WTC11 (cell line): ENCODE results near the gene AHRR. TPM values are rescaled to one million over a fixed set of nuclear protein-coding genes. Genes with fewer than 3 reads are reported as not detected.

Experiments
- ATAC-seq: fragments of 200-7000 bp; cut with Tn5 transposase; 2 replicates; pipeline ENCODE4 v1.10.0; 2021; ENCODE audit warnings: mild to moderate bottlenecking, moderate library complexity
- CTCF ChIA-PET: fragments of 300-600 bp; sonication (Branson Sonifier 250); formaldehyde crosslinking; loops from one replicate; lab custom pipeline; 2021; ENCODE audit warnings: antibody characterized with exemption; lab: Charles Lee
- POLR2A ChIA-PET: fragments of 350-600 bp; sonication (Branson Sonifier 250); formaldehyde crosslinking; loops from one replicate; lab custom pipeline; 2021; ENCODE audit warnings: antibody characterized with exemption; lab: Charles Lee
- DNase-seq: peaks from one replicate; pipeline ENCODE4 v3.0.0; 2021; ENCODE audit warnings: low spot score
- H3K27ac Mint-ChIP-seq: 2 replicates; pipeline ENCODE4 v1.8.0; 2021; ENCODE audit warnings: mixed read lengths
- H3K27me3 Mint-ChIP-seq: 2 replicates; pipeline ENCODE4 v1.8.0; 2021; ENCODE audit warnings: low read depth, mild to moderate bottlenecking, moderate library complexity, mixed read lengths
- H3K36me3 Mint-ChIP-seq: 2 replicates; pipeline ENCODE4 v1.8.0; 2021; ENCODE audit warnings: mixed read lengths
- H3K4me1 Mint-ChIP-seq: 2 replicates; pipeline ENCODE4 v1.8.0; 2022; ENCODE audit warnings: mixed read lengths
- H3K4me3 Mint-ChIP-seq: 2 replicates; pipeline ENCODE4 v1.8.0; 2021; ENCODE audit warnings: mild to moderate bottlenecking, moderate library complexity, mixed read lengths
- H3K9me3 Mint-ChIP-seq: 2 replicates; pipeline ENCODE4 v1.8.0; 2021; ENCODE audit warnings: mixed read lengths
- ATF2 ChIP-seq: sonication (generic); formaldehyde crosslinking; IDR thresholded peaks from 2 replicates; pipeline ENCODE4 v1.8.1; 2022; ENCODE audit warnings: low read depth, missing genetic modification reagents, borderline replicate concordance
- CDX4 ChIP-seq: fragments of 250-450 bp; sonication (Bioruptor Pico); IDR thresholded peaks from 2 replicates; pipeline ENCODE4 v1.9.0; 2021; ENCODE audit warnings: moderate library complexity, mild to moderate bottlenecking, inconsistent platforms, borderline replicate concordance
- CREB1 ChIP-seq: sonication (generic); formaldehyde crosslinking; IDR thresholded peaks from 2 replicates; pipeline ENCODE4 v1.8.0; 2023; ENCODE audit warnings: mild to moderate bottlenecking, missing genetic modification reagents
- CREM ChIP-seq: sonication (generic); formaldehyde crosslinking; IDR thresholded peaks from 2 replicates; pipeline ENCODE4 v1.8.1; 2022; ENCODE audit warnings: mild to moderate bottlenecking, missing genetic modification reagents, moderate library complexity
- E2F4 ChIP-seq: sonication (generic); formaldehyde crosslinking; IDR thresholded peaks from 2 replicates; pipeline ENCODE4 v1.8.1; 2022; ENCODE audit warnings: low read depth, mild to moderate bottlenecking, moderate library complexity, missing genetic modification reagents, borderline replicate concordance
- E2F5 ChIP-seq: sonication (generic); formaldehyde crosslinking; IDR thresholded peaks from 2 replicates; pipeline ENCODE4 v1.8.1; 2022; ENCODE audit warnings: mild to moderate bottlenecking, moderate library complexity, missing genetic modification reagents
- HMGA2 ChIP-seq: fragments of 250-450 bp; sonication (Bioruptor Pico); IDR thresholded peaks from 2 replicates; pipeline ENCODE4 v1.4.0; 2021; ENCODE audit warnings: mild to moderate bottlenecking, moderate library complexity
- IRF1 ChIP-seq: sonication (generic); formaldehyde crosslinking; IDR thresholded peaks from 2 replicates; pipeline ENCODE4 v1.8.0; 2023; ENCODE audit warnings: missing genetic modification reagents
- MYBL2 ChIP-seq: sonication (generic); formaldehyde crosslinking; IDR thresholded peaks from 2 replicates; pipeline ENCODE4 v1.8.1; 2023; ENCODE audit warnings: mild to moderate bottlenecking, moderate library complexity, missing genetic modification reagents
- NFYB ChIP-seq: sonication (generic); formaldehyde crosslinking; conservative IDR thresholded peaks from 2 replicates; pipeline ENCODE4 v1.8.0; 2022; ENCODE audit warnings: low read depth, missing genetic modification reagents
- NR1H2 ChIP-seq: sonication (generic); formaldehyde crosslinking; IDR thresholded peaks from 2 replicates; pipeline ENCODE4 v1.9.0; 2021; ENCODE audit warnings: mild to moderate bottlenecking, moderate library complexity, missing genetic modification reagents
- NR2C2 ChIP-seq: sonication (generic); formaldehyde crosslinking; IDR thresholded peaks from 2 replicates; pipeline ENCODE4 v1.8.0; 2022; ENCODE audit warnings: mild to moderate bottlenecking, missing genetic modification reagents
- PRDM15 ChIP-seq: sonication (generic); formaldehyde crosslinking; IDR thresholded peaks from 2 replicates; pipeline ENCODE4 v1.8.0; 2022; ENCODE audit warnings: missing genetic modification reagents
- SOX15 ChIP-seq: fragments of 250-450 bp; sonication (Bioruptor Pico); IDR thresholded peaks from 2 replicates; pipeline ENCODE4 v1.9.0; 2021; ENCODE audit warnings: mild to moderate bottlenecking
- SP1 ChIP-seq: sonication (generic); formaldehyde crosslinking; conservative IDR thresholded peaks from 2 replicates; pipeline ENCODE4 v1.8.1; 2022; ENCODE audit warnings: missing genetic modification reagents
- STAT6 ChIP-seq: sonication (generic); formaldehyde crosslinking; conservative IDR thresholded peaks from 2 replicates; pipeline ENCODE4 v1.8.1; 2023; ENCODE audit warnings: mild to moderate bottlenecking, low read depth, missing genetic modification reagents, moderate library complexity
- ZNF121 ChIP-seq: sonication (generic); formaldehyde crosslinking; IDR thresholded peaks from 2 replicates; pipeline ENCODE4 v1.8.0; 2023; ENCODE audit warnings: missing genetic modification reagents
- ZNF219 ChIP-seq: sonication (generic); formaldehyde crosslinking; IDR thresholded peaks from 2 replicates; pipeline ENCODE4 v1.8.0; 2023; ENCODE audit warnings: missing genetic modification reagents, mild to moderate bottlenecking, borderline replicate concordance
- ZNF281 ChIP-seq: sonication (generic); formaldehyde crosslinking; IDR thresholded peaks from 2 replicates; pipeline ENCODE4 v1.8.0; 2023; ENCODE audit warnings: mild to moderate bottlenecking, missing genetic modification reagents
- ZNF317 ChIP-seq: sonication (generic); formaldehyde crosslinking; IDR thresholded peaks from 2 replicates; pipeline ENCODE4 v1.8.1; 2023; ENCODE audit warnings: low read depth, mild to moderate bottlenecking, moderate library complexity, missing genetic modification reagents, borderline replicate concordance
- total RNA-seq: library from RNA; stranded (reverse); gene quantifications from 3 replicates; pipeline ENCODE4 v1.2.3, GENCODE V29; 2021

The AHRR gene
- total RNA-seq, 1 experiment from 2014 or later = 4.5 TPM

GRCh38 chr5:479566-480319 lies 158.2 kb downstream of the AHRR start (continued):
- TF ChIP-seq ATF2 (CRISPR knock-in tag) (no peak), CREM (no peak), CREB1 (CRISPR knock-in tag) (no peak), NFYB (CRISPR knock-in tag) (no peak), CDX4 (no peak), ZNF121 (CRISPR knock-in tag) (no peak)

GRCh38 chr5:481347-481746 lies 159.8 kb downstream of the AHRR start:
- H3K36me3 Mint-ChIP-seq = no peaks in the 10 kb centered on the region
- POLR2A ChIA-PET = no interaction called here
- H3K4me1 Mint-ChIP-seq = no peaks in the 10 kb centered on the region
- peaks cover 20% of the 10 kb centered on the region for H3K27me3 Mint-ChIP-seq
- no peak for DNase-seq
- CTCF ChIA-PET = interaction anchor here (1.0 kb wide), 1 partner anchor 130 kb away, joined by 3 read pairs; no protein-coding TSS in a partner anchor
- ATAC-seq = no peak
- no peaks in the 10 kb centered on the region for H3K9me3 Mint-ChIP-seq
- H3K4me3 Mint-ChIP-seq = no peak overlapping the region
- H3K27ac Mint-ChIP-seq = no peak overlapping the region
- no peak for TF ChIP-seq MYBL2 (CRISPR knock-in tag)
- TF ChIP-seq STAT6 (CRISPR knock-in tag) = no peak
- no peak for TF ChIP-seq E2F5 (CRISPR knock-in tag)
- TF ChIP-seq E2F4 (CRISPR knock-in tag) = no peak
- TF ChIP-seq ZNF281 (CRISPR knock-in tag) = no peak
- no peak for TF ChIP-seq ZNF219 (CRISPR knock-in tag)
- no peak for TF ChIP-seq ZNF317 (CRISPR knock-in tag)
- no peak for TF ChIP-seq NR1H2 (CRISPR knock-in tag)
- no peak for TF ChIP-seq PRDM15
- TF ChIP-seq HMGA2 (CRISPR knock-in tag) = no peak
- no peak for TF ChIP-seq SP1 (CRISPR knock-in tag)
- no peak for TF ChIP-seq NFYB (CRISPR knock-in tag)
- TF ChIP-seq IRF1 = no peak
- TF ChIP-seq SOX15 (CRISPR knock-in tag) = no peak
- TF ChIP-seq NR2C2 (CRISPR knock-in tag) = no peak
